HL-60 (cell line): Measurements from ENCODE around the gene RPS6KA3.

Experiments used
- DNase-seq, 2 experiments: peaks; one replicate each; pipeline ENCODE4 v3.0.0-alpha.2; 2010 to 2020; ENCODE audit warnings: low read depth in 1 of 2, low spot score in 1 of 2
- H3K27ac ChIP-seq: fragments of 250-450 bp; sonication (Bioruptor Pico); replicated peaks from 2 replicates; pipeline ENCODE4 v1.5.1; 2020; ENCODE audit warnings: mild to moderate bottlenecking, moderate library complexity
- H3K27me3 ChIP-seq: fragments of 250-450 bp; sonication (Bioruptor Pico); 2 replicates; pipeline ENCODE4 v1.5.1; 2021; ENCODE audit warnings: mild to moderate bottlenecking, moderate library complexity; ENCODE audit not compliant: insufficient read depth, poor library complexity, severe bottlenecking
- H3K4me3 ChIP-seq: replicated peaks from 2 replicates; pipeline ENCODE4 v1.5.1; 2011; ENCODE audit warnings: mild to moderate bottlenecking, control low read depth, low read length; ENCODE audit not compliant: insufficient read depth
- CTCF ChIP-seq: IDR thresholded peaks from one replicate; pipeline ENCODE4 v1.5.1; 2011; ENCODE audit warnings: low read length, control low read depth, inconsistent platforms; ENCODE audit not compliant: insufficient read depth
- GABPA ChIP-seq: IDR thresholded peaks from 2 replicates; pipeline ENCODE4 v1.6.1; 2012; ENCODE audit warnings: low read depth
- POLR2AphosphoS5 ChIP-seq: IDR thresholded peaks from 2 replicates; pipeline ENCODE4 v1.6.1; 2012; ENCODE audit warnings: low read depth
- SPI1 ChIP-seq: IDR thresholded peaks from 2 replicates; pipeline ENCODE4 v1.6.1; 2012; ENCODE audit warnings: low read depth, mild to moderate bottlenecking, borderline replicate concordance
- TF ChIP-seq, protein P1 (sequence below): IDR thresholded peaks from 2 replicates; pipeline ENCODE4 v1.6.1; 2012; ENCODE audit warnings: low read depth; ENCODE audit not compliant: insufficient replicate concordance

RPS6KA3 gene

DNA sequence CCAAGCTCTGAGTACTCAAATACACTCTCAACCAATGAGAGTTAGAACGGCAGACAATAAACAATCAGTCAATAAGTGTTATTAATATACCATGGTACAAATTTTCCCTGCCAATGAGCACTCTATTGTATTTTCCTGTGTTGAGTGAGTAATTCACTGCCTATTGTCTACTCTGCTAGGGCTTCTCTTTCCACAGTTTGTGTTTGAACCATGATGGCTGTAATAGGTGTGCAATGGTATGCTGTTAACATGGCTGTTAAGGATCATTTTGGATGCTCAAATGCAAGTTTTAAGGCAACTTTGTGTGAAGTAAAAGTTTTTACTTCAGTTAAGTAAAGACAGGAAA is 41.2 kb downstream of the RPS6KA3 start:
- Histone ChIP-seq H3K27ac (no peak overlapping the region), H3K4me3 (no peak overlapping the region), H3K27me3 (no peaks in the 10 kb centered on the region)
- TF ChIP-seq CTCF: no peak
- no peak for TF ChIP-seq SPI1
- no peak for TF ChIP-seq GABPA
- TF ChIP-seq POLR2AphosphoS5: no peak
- TF ChIP-seq, protein P1, sequence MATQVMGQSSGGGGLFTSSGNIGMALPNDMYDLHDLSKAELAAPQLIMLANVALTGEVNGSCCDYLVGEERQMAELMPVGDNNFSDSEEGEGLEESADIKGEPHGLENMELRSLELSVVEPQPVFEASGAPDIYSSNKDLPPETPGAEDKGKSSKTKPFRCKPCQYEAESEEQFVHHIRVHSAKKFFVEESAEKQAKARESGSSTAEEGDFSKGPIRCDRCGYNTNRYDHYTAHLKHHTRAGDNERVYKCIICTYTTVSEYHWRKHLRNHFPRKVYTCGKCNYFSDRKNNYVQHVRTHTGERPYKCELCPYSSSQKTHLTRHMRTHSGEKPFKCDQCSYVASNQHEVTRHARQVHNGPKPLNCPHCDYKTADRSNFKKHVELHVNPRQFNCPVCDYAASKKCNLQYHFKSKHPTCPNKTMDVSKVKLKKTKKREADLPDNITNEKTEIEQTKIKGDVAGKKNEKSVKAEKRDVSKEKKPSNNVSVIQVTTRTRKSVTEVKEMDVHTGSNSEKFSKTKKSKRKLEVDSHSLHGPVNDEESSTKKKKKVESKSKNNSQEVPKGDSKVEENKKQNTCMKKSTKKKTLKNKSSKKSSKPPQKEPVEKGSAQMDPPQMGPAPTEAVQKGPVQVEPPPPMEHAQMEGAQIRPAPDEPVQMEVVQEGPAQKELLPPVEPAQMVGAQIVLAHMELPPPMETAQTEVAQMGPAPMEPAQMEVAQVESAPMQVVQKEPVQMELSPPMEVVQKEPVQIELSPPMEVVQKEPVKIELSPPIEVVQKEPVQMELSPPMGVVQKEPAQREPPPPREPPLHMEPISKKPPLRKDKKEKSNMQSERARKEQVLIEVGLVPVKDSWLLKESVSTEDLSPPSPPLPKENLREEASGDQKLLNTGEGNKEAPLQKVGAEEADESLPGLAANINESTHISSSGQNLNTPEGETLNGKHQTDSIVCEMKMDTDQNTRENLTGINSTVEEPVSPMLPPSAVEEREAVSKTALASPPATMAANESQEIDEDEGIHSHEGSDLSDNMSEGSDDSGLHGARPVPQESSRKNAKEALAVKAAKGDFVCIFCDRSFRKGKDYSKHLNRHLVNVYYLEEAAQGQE: no peak
- DNase-seq: no peak

DNA sequence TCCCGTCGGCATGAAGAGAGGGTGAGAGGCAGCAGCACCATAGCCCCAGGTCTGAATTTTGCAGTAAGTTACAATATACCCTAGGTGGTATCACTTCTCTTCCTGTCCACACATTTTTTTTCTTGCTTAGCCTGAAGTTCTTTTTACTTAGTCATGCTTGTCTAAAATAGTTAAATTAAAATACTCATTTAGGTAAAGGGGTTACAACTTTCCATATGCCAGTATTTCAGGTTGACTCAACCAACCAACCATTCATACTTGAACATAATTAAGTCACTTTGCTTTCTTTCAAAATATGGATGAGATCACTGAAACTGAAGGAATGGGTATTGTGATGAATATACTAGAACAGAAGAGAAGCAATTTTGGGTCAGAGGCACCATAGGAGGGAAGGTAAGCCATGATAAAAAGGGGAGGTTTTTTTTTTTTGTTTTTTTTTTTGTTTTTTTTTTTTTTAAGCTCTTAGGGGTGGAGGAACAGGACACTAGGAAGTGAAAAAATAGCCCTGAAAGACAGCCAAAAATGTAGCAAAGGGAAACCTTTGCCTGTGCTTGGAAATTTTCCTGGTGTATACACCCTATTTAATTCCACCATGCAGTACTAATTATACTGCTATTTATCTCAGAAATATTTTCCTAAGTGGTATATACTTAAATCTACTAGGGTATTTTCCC is 41.8 kb downstream of the RPS6KA3 start:
- no peak for DNase-seq
- no peak overlapping the region for H3K27ac ChIP-seq
- no peak for TF ChIP-seq SPI1
- TF ChIP-seq CTCF: no peak
- TF ChIP-seq POLR2AphosphoS5: no peak
- no peak for TF ChIP-seq GABPA
- TF ChIP-seq, protein P1: no peak
- H3K4me3 ChIP-seq: no peak overlapping the region
- no peaks in the 10 kb centered on the region for H3K27me3 ChIP-seq

DNA sequence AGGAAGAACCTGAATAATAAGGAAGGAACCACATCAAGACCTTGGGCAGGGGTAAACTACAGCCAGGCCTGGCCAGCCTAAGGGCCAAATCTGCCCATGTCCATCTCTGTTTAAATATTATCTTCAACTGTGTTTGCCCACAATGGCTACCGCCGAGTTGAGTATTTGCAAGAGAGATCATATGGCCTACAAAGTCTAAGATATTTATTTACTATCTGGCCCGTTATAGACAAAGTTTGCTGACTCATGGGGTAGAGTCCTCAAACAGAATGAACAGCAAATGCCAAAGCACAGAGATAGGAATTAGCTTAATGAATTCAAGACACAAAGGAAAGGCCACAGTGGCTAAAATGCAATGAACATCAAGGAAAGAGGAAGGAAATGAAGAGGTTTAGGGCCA is 44.8 kb downstream of the RPS6KA3 start:
- Histone ChIP-seq H3K27me3 (no peaks in the 10 kb centered on the region), H3K27ac (no peak overlapping the region), H3K4me3 (no peak overlapping the region)
- TF ChIP-seq, protein P1: no peak
- TF ChIP-seq POLR2AphosphoS5 (no peak), CTCF (no peak), GABPA (no peak), SPI1 (no peak)
- no peak for DNase-seq
